HG02623 (cell line): ENCODE data around the gene TDRKH.
A peak's percentile ranks its signal among the peaks of the same experiment; 100 is the strongest.
"Not testable (repeated sequence)": the region's sequence is repeated elsewhere in the genome, so short reads cannot be mapped to it uniquely, and the experiment has no call there.

ENCODE experiments used
- ATAC-seq: cut with Tn5 transposase; IDR thresholded peaks from one replicate; pipeline ENCODE4 v1.9.1; 2021; ENCODE audit warnings: moderate library complexity; ENCODE audit not compliant: unreplicated experiment

TDRKH gene

GRCh38 chr1:151803164-151803563 is 12.9 kb upstream of the TDRKH start:
- no peak for ATAC-seq

DNA sequence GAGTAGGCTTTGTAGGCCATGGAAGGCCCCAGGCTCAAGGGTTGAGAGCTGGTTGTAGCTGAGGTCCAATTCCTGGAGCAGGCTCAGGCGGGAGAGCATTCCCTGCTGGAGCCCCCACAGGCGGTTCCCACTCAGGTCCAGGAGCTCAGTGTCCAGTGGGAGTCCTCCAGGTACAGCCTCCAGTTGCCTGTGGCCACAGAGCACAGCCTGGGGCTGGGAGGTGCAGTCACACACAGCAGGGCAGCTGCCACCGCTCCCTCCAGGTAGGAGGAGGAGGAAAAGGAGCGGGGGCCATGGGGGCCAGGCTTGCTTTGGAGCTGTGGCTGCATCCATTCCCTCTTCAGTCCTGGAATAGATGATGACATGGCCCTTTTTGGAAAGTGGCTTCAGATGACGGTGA is 12.1 kb upstream of the TDRKH start:
- ATAC-seq, result no peak

- no peak for ATAC-seq
Observed at GRCh38 chr1:151801846-151802245, 11.5 kb upstream of the TDRKH start.

DNA sequence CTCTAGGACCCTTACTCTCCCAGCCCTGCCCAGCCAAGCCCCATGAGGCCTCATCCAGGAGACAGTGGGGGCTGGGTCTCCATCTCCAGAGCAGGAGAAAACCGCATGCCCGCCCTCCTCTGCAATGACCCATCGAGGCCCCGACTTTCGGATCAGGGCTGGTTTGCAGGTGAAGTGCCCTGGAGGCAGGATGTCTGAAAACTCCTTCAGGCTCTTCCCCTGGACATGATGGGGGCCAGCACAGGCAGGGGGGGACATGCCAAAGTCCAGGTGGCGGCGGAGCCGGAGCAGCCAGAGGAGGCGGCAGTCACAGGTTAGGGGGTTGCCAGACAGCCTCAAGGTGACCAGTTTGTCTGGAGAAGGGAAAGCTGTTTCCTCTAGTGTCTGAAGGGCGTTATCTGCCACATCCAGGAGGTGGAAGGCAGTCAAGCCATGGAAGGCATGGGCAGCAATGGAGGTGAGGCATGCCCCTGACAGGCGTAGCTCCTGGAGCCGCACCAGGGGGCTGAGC is 11.1 kb upstream of the TDRKH start:
- ATAC-seq, result no peak

GRCh38 chr1:151800830-151801229 is 10.5 kb upstream of the TDRKH start:
- ATAC-seq, result no peak

- ATAC-seq, result no peak
Observed at GRCh38 chr1:151799179-151800022, 9.1 kb upstream of the TDRKH start.

- ATAC-seq, result no peak
Observed at GRCh38 chr1:151798571-151798970, 8.3 kb upstream of the TDRKH start.

GRCh38 chr1:151790940-151791651 is 796 bp upstream of the TDRKH start:
- peak; percentile 10 for ATAC-seq

- ATAC-seq, result no peak
Observed at GRCh38 chr1:151787689-151788088, 2.6 kb downstream of the TDRKH start.

- ATAC-seq, result no peak
Observed at GRCh38 chr1:151783796-151784195, 6.5 kb downstream of the TDRKH start.

DNA sequence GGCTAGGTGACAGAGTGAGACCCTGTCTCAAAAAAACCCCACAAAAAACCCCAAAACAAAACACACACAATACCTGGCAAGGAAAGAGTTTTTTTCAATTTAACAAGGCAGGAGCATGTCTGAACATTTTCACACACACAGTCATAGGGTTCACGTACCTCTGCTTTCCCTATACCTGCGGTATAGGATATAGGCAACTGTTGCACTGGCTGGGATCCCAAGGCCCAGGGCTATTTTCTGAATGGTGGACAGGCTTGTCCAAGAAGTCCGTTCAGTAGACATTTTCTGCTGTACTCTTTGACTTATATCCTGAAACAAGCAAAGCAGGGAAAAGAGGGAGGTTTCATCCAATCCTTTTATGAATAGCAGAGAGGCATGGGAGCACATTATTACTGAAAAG is 7.6 kb downstream of the TDRKH start:
- ATAC-seq, result no peak

DNA sequence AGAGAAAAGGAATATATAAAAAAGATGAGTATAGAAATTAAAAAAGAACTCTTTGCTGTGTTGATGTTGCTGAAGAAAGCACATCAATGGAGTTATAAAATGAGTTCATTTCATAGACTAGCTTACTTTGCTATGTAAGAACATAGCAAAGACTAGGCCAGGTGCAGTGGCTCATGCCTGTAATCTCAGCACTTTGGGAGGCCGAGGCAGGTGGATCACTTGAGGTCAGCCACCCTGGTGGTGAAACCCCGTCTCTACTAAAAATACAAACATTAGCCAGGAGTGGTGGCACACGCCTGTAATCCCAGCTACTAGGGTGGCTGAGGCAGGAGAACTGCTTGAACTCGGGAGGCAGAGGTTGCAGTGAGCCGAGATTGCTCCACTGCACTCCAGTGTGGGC is 8.3 kb downstream of the TDRKH start:
- ATAC-seq, result not testable (repeated sequence)

DNA sequence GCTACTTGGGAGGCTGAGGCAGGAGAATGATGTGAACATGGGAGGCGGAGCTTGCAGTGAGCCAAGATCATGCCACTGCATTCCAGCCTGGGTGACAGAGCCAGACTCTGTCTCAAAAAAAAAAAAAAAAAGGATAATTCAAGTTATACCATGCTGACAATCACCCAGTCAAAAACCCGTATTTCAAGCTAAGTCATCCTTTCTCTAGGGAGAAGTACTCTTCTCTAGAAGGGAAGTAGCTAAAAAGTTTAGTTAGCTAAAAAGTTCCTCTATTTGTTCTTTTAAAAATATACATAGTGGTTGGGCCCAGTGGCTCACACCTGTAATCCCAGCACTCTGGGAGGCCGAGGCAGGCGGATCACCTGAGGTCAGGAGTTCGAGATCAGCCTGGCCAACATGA is 9.6 kb downstream of the TDRKH start:
- not testable (repeated sequence) for ATAC-seq

DNA sequence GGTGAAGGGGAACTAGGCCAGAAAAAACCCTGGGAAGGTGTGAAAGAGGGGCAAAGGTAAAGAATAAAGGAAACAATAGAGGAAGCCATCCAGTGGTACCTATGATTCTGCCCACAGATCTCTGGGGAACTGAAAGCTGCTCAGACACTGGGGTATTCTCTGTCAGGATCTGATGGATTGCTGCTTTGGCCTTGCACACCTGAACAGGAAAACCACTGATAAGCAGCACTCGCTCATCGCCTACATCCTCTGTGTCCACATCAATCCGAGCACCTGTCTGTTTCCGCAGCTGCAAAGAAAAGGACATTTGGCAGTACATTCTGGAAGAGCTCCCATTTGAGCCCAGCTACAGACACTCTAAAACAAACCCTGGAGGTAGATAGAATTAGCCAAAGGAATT is 10.4 kb downstream of the TDRKH start:
- ATAC-seq, result no peak

DNA sequence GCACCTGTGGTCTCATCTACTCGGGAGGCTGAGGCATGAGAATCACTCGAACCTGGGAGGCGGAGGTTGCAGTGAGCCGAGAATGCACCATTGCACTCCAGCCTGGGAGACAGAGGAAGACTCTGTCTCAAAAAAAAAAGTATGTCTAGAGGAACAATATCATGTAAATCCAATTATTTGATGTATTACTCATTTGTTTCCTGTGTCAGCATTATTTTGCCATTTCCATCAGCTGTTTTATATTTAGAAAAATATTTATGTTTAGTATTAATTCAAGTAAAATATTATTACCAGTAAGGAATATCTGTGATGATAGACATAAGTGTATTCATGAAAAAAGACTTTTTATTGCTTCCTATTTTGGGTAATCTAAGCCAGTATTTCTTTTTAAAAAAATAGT is 13.0 kb downstream of the TDRKH start:
- no peak for ATAC-seq

DNA sequence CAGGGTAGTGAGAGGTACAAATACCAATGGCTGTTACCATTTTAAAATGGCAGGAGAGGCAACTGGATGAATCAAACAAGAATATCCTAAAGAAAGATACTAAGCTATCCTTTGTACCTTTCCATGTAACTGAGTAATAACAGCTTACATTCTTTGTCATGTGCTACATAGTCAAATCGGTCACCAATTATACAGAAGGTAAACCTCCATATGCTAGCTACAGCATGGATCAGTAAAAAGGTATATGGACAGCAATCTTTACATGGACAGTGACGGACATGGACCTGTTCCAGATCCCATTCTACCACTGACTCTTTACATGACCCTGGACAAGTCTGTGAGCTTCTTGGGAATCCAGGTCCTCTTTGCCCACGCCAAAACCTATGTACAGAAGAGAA is 13.6 kb downstream of the TDRKH start:
- ATAC-seq, result no peak

DNA sequence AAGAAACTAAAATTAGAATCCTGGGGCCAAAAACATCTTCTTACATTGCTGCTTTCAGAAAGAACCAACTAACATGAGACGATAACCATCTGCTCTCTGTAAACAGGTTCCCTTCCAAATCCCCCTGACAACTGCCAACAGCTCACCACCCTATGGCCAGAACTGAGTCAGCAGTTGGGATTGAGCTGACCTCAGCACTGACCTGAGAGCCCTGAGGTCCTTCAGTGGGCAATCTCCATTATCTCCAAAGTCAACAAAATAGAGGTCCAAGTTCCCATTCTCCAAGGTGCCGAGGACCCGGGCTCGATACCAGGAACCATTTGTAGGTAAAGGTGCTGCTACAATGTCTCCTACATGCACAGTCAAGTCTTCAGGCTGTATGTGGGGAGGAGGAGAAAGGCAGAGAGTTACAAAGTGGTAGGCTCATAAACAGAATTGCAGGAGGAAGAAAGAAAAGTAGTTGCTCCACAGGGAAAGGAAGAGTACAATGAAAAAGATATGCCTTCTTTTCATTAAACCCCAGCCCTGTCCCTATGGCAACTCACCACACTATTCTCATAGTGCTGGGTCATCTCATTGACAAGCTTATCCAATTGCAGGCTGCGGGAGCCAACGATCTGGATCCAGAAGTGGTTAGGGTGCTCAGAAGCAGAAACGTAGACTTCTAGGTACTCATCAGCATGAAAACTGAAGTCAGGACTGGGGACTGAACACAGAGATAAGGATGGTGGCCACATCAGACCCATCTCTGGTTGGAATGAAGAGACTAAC is 14.2 kb downstream of the TDRKH start:
- ATAC-seq, result no peak

DNA sequence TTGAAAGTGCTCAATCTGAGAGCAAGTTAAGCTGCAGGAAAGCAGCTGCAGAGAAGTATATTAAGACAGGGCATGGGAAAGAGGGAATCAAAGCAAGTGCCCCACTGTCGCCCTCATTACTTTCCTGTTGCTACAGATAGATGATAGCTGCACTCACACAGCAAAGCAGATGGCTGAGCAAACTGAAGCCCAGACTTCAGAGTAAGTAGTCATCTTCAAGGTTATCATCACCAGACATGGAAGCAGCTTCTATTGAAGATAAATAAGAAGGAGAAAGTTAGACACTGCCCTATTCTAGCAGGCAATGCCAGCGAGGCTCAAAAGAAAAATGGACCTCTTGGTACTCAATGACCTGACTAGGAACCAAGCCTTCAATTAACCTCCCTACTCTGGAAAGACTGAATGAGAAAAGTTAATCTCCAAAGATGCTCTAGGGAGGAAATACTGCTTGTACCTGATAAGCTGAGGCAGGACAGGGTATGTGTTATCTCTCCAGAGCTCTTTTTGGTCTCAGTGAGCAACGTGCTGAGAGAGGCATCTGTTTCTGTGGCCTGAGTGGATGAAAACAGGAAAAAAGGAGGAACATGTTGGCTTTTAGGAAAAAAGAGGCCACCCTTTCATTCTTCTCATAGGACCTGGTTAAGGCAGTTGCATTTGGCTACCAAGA is 15.9 kb downstream of the TDRKH start:
- ATAC-seq, result no peak

- ATAC-seq, result no peak
Observed at GRCh38 chr1:151773702-151774101, 16.6 kb downstream of the TDRKH start.

GRCh38 chr1:151769270-151769669 is 21.0 kb downstream of the TDRKH start:
- not testable (repeated sequence) for ATAC-seq
